GM23338 (cell line): ENCODE measurements around the gene MRPL20. TPM values are rescaled to one million over a fixed set of nuclear protein-coding genes. Genes with fewer than 3 reads are reported as not detected.

Experiments used
- ATAC-seq: fragments of 200-7000 bp; cut with Tn5 transposase; 3 replicates; pipeline ENCODE4 v1.9.1; 2020
- DNase-seq: peaks from one replicate; pipeline ENCODE4 v3.0.0-alpha.2; 2015; ENCODE audit warnings: low spot score
- H2AFZ ChIP-seq: fragments of 200-600 bp; sonication (generic); 2 replicates; pipeline ENCODE4 v1.8.0; 2016; ENCODE audit warnings: antibody characterized with exemption, mild to moderate bottlenecking, moderate library complexity
- H3F3A ChIP-seq: fragments of 200-600 bp; sonication (generic); replicated peaks from 2 replicates; pipeline ENCODE4 v1.8.0; 2017; ENCODE audit warnings: antibody characterized with exemption, mixed run types, low read depth
- H3K27ac ChIP-seq: fragments of 200-600 bp; sonication (generic); 2 replicates; pipeline ENCODE4 v1.6.1; 2016; ENCODE audit warnings: low read depth
- H3K27me3 ChIP-seq: fragments of 200-600 bp; sonication (generic); 2 replicates; pipeline ENCODE4 v1.8.0; 2016; ENCODE audit warnings: mild to moderate bottlenecking, mixed run types, moderate library complexity; ENCODE audit not compliant: insufficient read depth
- H3K36me3 ChIP-seq: fragments of 200-600 bp; sonication (generic); 2 replicates; pipeline ENCODE4 v1.8.0; 2016; ENCODE audit warnings: mild to moderate bottlenecking; ENCODE audit not compliant: insufficient read depth
- H3K4me1 ChIP-seq: fragments of 200-600 bp; sonication (generic); 2 replicates; pipeline ENCODE4 v1.8.0; 2016; ENCODE audit warnings: mild to moderate bottlenecking, moderate library complexity; ENCODE audit not compliant: insufficient read depth
- H3K4me2 ChIP-seq: fragments of 200-600 bp; sonication (generic); 2 replicates; pipeline ENCODE4 v1.7.1; 2017; ENCODE audit warnings: mixed run types
- H3K4me3 ChIP-seq: fragments of 200-600 bp; sonication (generic); 2 replicates; pipeline ENCODE4 v1.6.1; 2016; ENCODE audit warnings: mixed run types
- H3K79me2 ChIP-seq: fragments of 200-600 bp; sonication (generic); replicated peaks from 2 replicates; pipeline ENCODE4 v1.8.0; 2017; ENCODE audit warnings: mild to moderate bottlenecking; ENCODE audit not compliant: insufficient read depth
- H3K9me2 ChIP-seq: fragments of 200-600 bp; sonication (generic); 2 replicates; pipeline ENCODE4 v1.8.0; 2017; ENCODE audit not compliant: insufficient read depth
- H4K20me1 ChIP-seq: fragments of 200-600 bp; sonication (generic); replicated peaks from 2 replicates; pipeline ENCODE4 v1.8.0; 2017; ENCODE audit warnings: mild to moderate bottlenecking; ENCODE audit not compliant: insufficient read depth
- H3K27ac Mint-ChIP-seq: 2 replicates; pipeline ENCODE4 v1.8.0; 2020; ENCODE audit warnings: inconsistent platforms, mild to moderate bottlenecking, moderate library complexity, mixed read lengths
- H3K27me3 Mint-ChIP-seq: 3 replicates; pipeline ENCODE4 v1.8.0; 2022; ENCODE audit warnings: low read depth, mild to moderate bottlenecking, moderate library complexity, mixed read lengths, inconsistent platforms; ENCODE audit not compliant: insufficient read depth, poor library complexity
- H3K36me3 Mint-ChIP-seq: 3 replicates; pipeline ENCODE4 v1.8.0; 2021; ENCODE audit warnings: low read depth, mild to moderate bottlenecking, inconsistent platforms, moderate library complexity, mixed read lengths
- H3K4me1 Mint-ChIP-seq: 3 replicates; pipeline ENCODE4 v1.8.0; 2020; ENCODE audit warnings: mild to moderate bottlenecking, inconsistent platforms, mixed read lengths
- H3K4me3 Mint-ChIP-seq: 3 replicates; pipeline ENCODE4 v1.8.0; 2021; ENCODE audit warnings: moderate library complexity, mild to moderate bottlenecking, inconsistent platforms, mixed read lengths
- H3K9me3 Mint-ChIP-seq: 3 replicates; pipeline ENCODE4 v1.8.0; 2020; ENCODE audit warnings: moderate library complexity, mild to moderate bottlenecking, inconsistent platforms, mixed read lengths
- CREB1 ChIP-seq: fragments of 250-450 bp; sonication (Bioruptor Pico); IDR thresholded peaks from 2 replicates; pipeline ENCODE4 v1.5.0; 2020; ENCODE audit warnings: low read depth, mild to moderate bottlenecking, moderate library complexity
- CTCF ChIP-seq, 2 experiments: fragments of 200-600 bp in 1 of 2; sonication (generic) in 1 of 2; conservative IDR thresholded peaks; 2 replicates each; pipeline versions ENCODE4 v1.5.1 to v1.6.1; 2016 to 2017; ENCODE audit warnings: antibody characterized with exemption in 2 of 2, low read depth in 2 of 2, mild to moderate bottlenecking in 2 of 2, moderate library complexity in 1 of 2
- ETS1 ChIP-seq: IDR thresholded peaks from 2 replicates; pipeline ENCODE4 v1.6.1; 2016; ENCODE audit warnings: antibody characterized with exemption
- EZH2 ChIP-seq: fragments of 200-600 bp; sonication (generic); IDR thresholded peaks from one replicate; pipeline ENCODE4 v1.8.0; 2017; ENCODE audit warnings: antibody characterized with exemption, mild to moderate bottlenecking, low read depth; ENCODE audit not compliant: unreplicated experiment
- EZH2phosphoT487 ChIP-seq: fragments of 200-600 bp; sonication (generic); IDR thresholded peaks from one replicate; pipeline ENCODE4 v1.8.1; 2018; ENCODE audit warnings: antibody characterized with exemption; ENCODE audit not compliant: unreplicated experiment
- JUNB ChIP-seq: IDR thresholded peaks from one replicate; pipeline ENCODE4 v1.6.1; 2016; ENCODE audit warnings: antibody characterized with exemption; ENCODE audit not compliant: unreplicated experiment
- NANOG ChIP-seq: IDR thresholded peaks from 2 replicates; pipeline ENCODE4 v1.6.1; 2016; ENCODE audit warnings: antibody characterized with exemption, borderline replicate concordance
- POLR2AphosphoS5 ChIP-seq: IDR thresholded peaks from 2 replicates; pipeline ENCODE4 v1.6.1; 2016; ENCODE audit warnings: antibody characterized with exemption, low read depth
- REST ChIP-seq: IDR thresholded peaks from one replicate; pipeline ENCODE4 v1.6.1; 2018; ENCODE audit warnings: antibody characterized with exemption; ENCODE audit not compliant: unreplicated experiment
- STAT1 ChIP-seq: IDR thresholded peaks from one replicate; pipeline ENCODE4 v1.6.1; 2016; ENCODE audit warnings: antibody characterized with exemption; ENCODE audit not compliant: unreplicated experiment
- ZNF114 ChIP-seq: fragments of 250-450 bp; sonication (Bioruptor Pico); IDR thresholded peaks from 2 replicates; pipeline ENCODE4 v1.5.0; 2020; ENCODE audit warnings: mild to moderate bottlenecking, moderate library complexity
- ZNF331 ChIP-seq: fragments of 250-450 bp; sonication (Bioruptor Pico); IDR thresholded peaks from 2 replicates; pipeline ENCODE4 v1.5.0; 2020; ENCODE audit warnings: low read depth, mild to moderate bottlenecking, moderate library complexity
- polyA plus RNA-seq: library from polyadenylated mRNA; unstranded; fragments of >200 nt; fragmentation: Nextera tagmentation; extraction: Ambion mirVana; gene quantifications from 2 replicates; pipeline ENCODE4 v1.2.1, GENCODE V29; 2016
- total RNA-seq: library from RNA; depleted of rRNA; stranded (reverse); fragments of >200 nt; shearing (Covaris generic); gene quantifications from 2 replicates; pipeline ENCODE4 v1.2.3, GENCODE V29; 2014
- TF ChIP-seq, protein P1 (sequence below): fragments of 250-450 bp; sonication (Bioruptor Pico); IDR thresholded peaks from 2 replicates; pipeline ENCODE4 v1.5.0; 2020; ENCODE audit warnings: mild to moderate bottlenecking, moderate library complexity

MRPL20 gene
- total and polyA plus RNA-seq, 2 experiments from 2014 or later: 173 to 319 TPM

DNA sequence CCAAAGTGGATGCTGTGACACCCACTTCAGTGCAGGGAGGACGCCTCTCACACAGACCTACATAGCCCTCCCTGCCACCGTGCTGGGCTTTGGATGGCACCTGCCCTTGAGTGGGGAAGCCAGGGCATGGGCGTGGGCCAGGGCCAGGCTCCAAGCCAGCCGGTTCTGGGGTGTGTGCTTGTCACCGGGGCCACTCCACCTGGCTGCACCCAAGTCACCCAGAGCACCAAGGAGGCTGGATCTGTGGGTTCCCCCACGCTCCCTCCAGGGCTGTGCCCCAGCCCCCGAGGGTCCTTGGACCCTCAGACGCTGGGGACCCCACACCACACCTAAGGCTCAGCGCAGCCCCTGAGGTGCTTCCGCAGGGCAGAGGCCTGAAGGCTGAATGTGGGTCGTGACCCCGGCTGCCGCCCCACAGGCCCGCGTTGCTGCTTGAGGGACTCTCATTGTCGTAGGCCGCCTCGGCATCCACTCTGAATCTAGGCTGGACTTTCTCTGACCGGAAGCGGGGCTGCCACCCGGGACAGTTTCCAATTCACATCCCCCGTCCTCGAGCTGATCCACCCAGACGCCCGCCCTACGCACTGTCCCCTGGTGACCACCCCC, 50.2 kb downstream of the MRPL20 start:
- Histone ChIP-seq H3K4me2 (no peak overlapping the region), H2AFZ (no peak overlapping the region), H3K4me1 (peaks cover 35% of the 10 kb centered on the region), H3K4me3 (no peak overlapping the region), H3K79me2 (no peaks in the 10 kb centered on the region), H3K27ac (no peak overlapping the region), H3F3A (peaks cover 31% of the 10 kb centered on the region), H4K20me1 (no peaks in the 10 kb centered on the region; the same call in 1 of the 2 replicates), H3K36me3 (no peaks in the 10 kb centered on the region), H3K27me3 (peaks cover 28% of the 10 kb centered on the region), H3K9me2 (no peaks in the 10 kb centered on the region)
- Mint-ChIP-seq H3K4me1 (peaks cover 38% of the 10 kb centered on the region), H3K27ac (no peak overlapping the region; the same call in 1 of the 2 replicates), H3K27me3 (peaks cover 42% of the 10 kb centered on the region), H3K9me3 (no peaks in the 10 kb centered on the region; the same call in 2 of the 3 replicates), H3K4me3 (no peak overlapping the region), H3K36me3 (no peaks in the 10 kb centered on the region)
- ATAC-seq (no peak), DNase-seq (no peak)
- no peak for TF ChIP-seq EZH2phosphoT487
- no peak for TF ChIP-seq JUNB
- no peak for TF ChIP-seq NANOG
- no peak for TF ChIP-seq ETS1
- TF ChIP-seq STAT1: no peak
- TF ChIP-seq CTCF (conservative IDR thresholded peaks at IDR 0.05; ENCODE audit: low read depth in 2 of 2): no peak
- no peak for TF ChIP-seq POLR2AphosphoS5
- TF ChIP-seq ZNF114 (CRISPR knock-in tag): no peak
- TF ChIP-seq, protein P1, sequence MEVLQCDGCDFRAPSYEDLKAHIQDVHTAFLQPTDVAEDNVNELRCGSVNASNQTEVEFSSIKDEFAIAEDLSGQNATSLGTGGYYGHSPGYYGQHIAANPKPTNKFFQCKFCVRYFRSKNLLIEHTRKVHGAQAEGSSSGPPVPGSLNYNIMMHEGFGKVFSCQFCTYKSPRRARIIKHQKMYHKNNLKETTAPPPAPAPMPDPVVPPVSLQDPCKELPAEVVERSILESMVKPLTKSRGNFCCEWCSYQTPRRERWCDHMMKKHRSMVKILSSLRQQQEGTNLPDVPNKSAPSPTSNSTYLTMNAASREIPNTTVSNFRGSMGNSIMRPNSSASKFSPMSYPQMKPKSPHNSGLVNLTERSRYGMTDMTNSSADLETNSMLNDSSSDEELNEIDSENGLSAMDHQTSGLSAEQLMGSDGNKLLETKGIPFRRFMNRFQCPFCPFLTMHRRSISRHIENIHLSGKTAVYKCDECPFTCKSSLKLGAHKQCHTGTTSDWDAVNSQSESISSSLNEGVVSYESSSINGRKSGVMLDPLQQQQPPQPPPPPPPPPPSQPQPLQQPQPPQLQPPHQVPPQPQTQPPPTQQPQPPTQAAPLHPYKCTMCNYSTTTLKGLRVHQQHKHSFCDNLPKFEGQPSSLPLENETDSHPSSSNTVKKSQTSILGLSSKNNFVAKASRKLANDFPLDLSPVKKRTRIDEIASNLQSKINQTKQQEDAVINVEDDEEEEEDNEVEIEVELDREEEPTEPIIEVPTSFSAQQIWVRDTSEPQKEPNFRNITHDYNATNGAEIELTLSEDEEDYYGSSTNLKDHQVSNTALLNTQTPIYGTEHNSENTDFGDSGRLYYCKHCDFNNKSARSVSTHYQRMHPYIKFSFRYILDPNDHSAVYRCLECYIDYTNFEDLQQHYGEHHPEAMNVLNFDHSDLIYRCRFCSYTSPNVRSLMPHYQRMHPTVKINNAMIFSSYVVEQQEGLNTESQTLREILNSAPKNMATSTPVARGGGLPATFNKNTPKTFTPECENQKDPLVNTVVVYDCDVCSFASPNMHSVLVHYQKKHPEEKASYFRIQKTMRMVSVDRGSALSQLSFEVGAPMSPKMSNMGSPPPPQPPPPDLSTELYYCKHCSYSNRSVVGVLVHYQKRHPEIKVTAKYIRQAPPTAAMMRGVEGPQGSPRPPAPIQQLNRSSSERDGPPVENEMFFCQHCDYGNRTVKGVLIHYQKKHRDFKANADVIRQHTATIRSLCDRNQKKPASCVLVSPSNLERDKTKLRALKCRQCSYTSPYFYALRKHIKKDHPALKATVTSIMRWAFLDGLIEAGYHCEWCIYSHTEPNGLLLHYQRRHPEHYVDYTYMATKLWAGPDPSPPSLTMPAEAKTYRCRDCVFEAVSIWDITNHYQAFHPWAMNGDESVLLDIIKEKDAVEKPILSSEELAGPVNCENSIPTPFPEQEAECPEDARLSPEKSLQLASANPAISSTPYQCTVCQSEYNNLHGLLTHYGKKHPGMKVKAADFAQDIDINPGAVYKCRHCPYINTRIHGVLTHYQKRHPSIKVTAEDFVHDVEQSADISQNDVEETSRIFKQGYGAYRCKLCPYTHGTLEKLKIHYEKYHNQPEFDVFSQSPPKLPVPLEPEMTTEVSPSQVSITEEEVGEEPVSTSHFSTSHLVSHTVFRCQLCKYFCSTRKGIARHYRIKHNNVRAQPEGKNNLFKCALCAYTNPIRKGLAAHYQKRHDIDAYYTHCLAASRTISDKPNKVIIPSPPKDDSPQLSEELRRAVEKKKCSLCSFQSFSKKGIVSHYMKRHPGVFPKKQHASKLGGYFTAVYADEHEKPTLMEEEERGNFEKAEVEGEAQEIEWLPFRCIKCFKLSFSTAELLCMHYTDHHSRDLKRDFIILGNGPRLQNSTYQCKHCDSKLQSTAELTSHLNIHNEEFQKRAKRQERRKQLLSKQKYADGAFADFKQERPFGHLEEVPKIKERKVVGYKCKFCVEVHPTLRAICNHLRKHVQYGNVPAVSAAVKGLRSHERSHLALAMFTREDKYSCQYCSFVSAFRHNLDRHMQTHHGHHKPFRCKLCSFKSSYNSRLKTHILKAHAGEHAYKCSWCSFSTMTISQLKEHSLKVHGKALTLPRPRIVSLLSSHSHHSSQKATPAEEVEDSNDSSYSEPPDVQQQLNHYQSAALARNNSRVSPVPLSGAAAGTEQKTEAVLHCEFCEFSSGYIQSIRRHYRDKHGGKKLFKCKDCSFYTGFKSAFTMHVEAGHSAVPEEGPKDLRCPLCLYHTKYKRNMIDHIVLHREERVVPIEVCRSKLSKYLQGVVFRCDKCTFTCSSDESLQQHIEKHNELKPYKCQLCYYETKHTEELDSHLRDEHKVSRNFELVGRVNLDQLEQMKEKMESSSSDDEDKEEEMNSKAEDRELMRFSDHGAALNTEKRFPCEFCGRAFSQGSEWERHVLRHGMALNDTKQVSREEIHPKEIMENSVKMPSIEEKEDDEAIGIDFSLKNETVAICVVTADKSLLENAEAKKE: no peak
- TF ChIP-seq CREB1 (CRISPR knock-in tag): no peak
- TF ChIP-seq EZH2: no peak
- no peak for TF ChIP-seq ZNF331
- no peak for TF ChIP-seq REST
